ENCODE measurements around the gene IFI27L1. TPM values are rescaled to one million over a fixed set of nuclear protein-coding genes. Genes with fewer than 3 reads are reported as not detected.

IFI27L1 gene
- total RNA-seq, 1 experiment from 2014 or later: 26.0 TPM

DNA sequence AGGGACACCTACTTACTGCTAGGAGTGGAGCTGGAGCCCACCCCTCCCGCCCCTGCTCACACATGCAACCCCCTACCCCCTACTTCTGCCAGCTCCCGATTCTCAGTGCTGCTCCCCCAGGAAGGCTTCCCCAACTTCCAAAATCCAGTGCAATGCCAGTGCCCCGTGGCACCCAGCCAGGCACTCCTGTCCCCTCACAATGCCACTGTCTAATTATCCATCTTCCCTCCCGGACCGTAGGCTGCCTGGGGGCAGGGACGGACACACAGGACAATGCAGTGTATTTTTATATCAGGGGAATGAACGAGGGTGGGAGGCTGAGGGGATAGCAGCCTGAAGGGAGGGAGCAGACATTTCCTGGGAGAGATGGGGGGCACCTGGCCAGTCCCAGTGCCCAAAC, 42.6 kb upstream of the IFI27L1 start:
- ChIA-PET POLR2A (no interaction called here), CTCF (no interaction called here), RAD21 (ENCODE audit: low non-redundant PET in 1 of 2, low total read pairs in 2 of 2, uncharacterized antibody in 2 of 2, unreplicated experiment in 2 of 2) (no interaction called here)
- Histone ChIP-seq H3K36me3 (ENCODE audit: control insufficient read depth in 1 of 2, insufficient read depth in 2 of 2, low read length in 2 of 2) (no peaks in the 10 kb centered on the region), H3K9ac (ENCODE audit: low read length) (no peak overlapping the region), H3K4me3 (replicated peaks in 1 of 2; ENCODE audit: low read depth in 1 of 2, low read length in 2 of 2) (no peak overlapping the region), H3K4me1 (ENCODE audit: control insufficient read depth in 1 of 2, insufficient read depth in 2 of 2, low read length in 2 of 2) (peaks cover 3 to 10% of the 10 kb centered on the region in 2 experiments; a peak in 3 of 4 replicates), H2AFZ (ENCODE audit: low read depth, low read length, poor library complexity, severe bottlenecking) (no peak overlapping the region), H3K79me2 (ENCODE audit: insufficient read depth, low read length) (no peaks in the 10 kb centered on the region), H3K9me3 (ENCODE audit: control insufficient read depth in 1 of 2, insufficient read depth in 1 of 2, low read depth in 1 of 2, low read length in 2 of 2) (peaks cover 0 to 4% of the 10 kb centered on the region in 2 experiments; a peak in 1 of 4 replicates), H3K27me3 (ENCODE audit: insufficient read depth, low read length) (no peaks in the 10 kb centered on the region), H3K27ac (ENCODE audit: low read depth, low read length) (no peak overlapping the region), H4K20me1 (ENCODE audit: insufficient read depth) (no peaks in the 10 kb centered on the region), H3K4me2 (ENCODE audit: low read length) (no peak overlapping the region), H3K9me2 (ENCODE audit: insufficient read depth) (no peaks in the 10 kb centered on the region)
- intact Hi-C loops (cut with micrococcal nuclease): no loop called here
- no peak for ATAC-seq
- TF ChIP-seq ZNF274 (IDR thresholded peaks at IDR 0.05; ENCODE audit: low read depth, low read length): no peak
- TF ChIP-seq ATF3 (IDR thresholded peaks at IDR 0.05): no peak
- TF ChIP-seq POLR2AphosphoS5 (IDR thresholded peaks at IDR 0.05; ENCODE audit: low read depth, low read length): no peak
- no peak for TF ChIP-seq CEBPB (IDR thresholded peaks at IDR 0.05; ENCODE audit: low read depth)
- no peak for TF ChIP-seq RAD21 (IDR thresholded peaks at IDR 0.05; ENCODE audit: low read depth)
- TF ChIP-seq POLR2A (IDR thresholded peaks at IDR 0.05; ENCODE audit: borderline replicate concordance, extremely low read depth, insufficient read depth, insufficient read length): no peak
- BruUV-seq (replicated peaks): no TSS peak
- no peak for DNase-seq (ENCODE audit: low read depth, low spot score)

- Histone ChIP-seq H4K20me1 (ENCODE audit: insufficient read depth) (no peaks in the 10 kb centered on the region), H3K4me1 (ENCODE audit: control insufficient read depth in 1 of 2, insufficient read depth in 2 of 2, low read length in 2 of 2) (peaks cover 3 to 10% of the 10 kb centered on the region in 2 experiments; a peak in 3 of 4 replicates), H3K9ac (ENCODE audit: low read length) (no peak overlapping the region), H3K79me2 (ENCODE audit: insufficient read depth, low read length) (no peaks in the 10 kb centered on the region), H3K36me3 (ENCODE audit: control insufficient read depth in 1 of 2, insufficient read depth in 2 of 2, low read length in 2 of 2) (no peaks in the 10 kb centered on the region), H3K27ac (ENCODE audit: low read depth, low read length) (no peak overlapping the region), H3K9me3 (ENCODE audit: control insufficient read depth in 1 of 2, insufficient read depth in 1 of 2, low read depth in 1 of 2, low read length in 2 of 2) (peaks cover 0 to 4% of the 10 kb centered on the region in 2 experiments; a peak in 1 of 4 replicates), H3K27me3 (ENCODE audit: insufficient read depth, low read length) (no peaks in the 10 kb centered on the region), H3K4me2 (ENCODE audit: low read length) (no peak overlapping the region), H2AFZ (ENCODE audit: low read depth, low read length, poor library complexity, severe bottlenecking) (no peak overlapping the region), H3K9me2 (ENCODE audit: insufficient read depth) (no peaks in the 10 kb centered on the region), H3K4me3 (replicated peaks in 1 of 2; ENCODE audit: low read depth in 1 of 2, low read length in 2 of 2) (no peak overlapping the region)
- ATAC-seq (no peak), DNase-seq (ENCODE audit: low read depth, low spot score) (no peak)
- no peak for TF ChIP-seq ELF1 (IDR thresholded peaks at IDR 0.05; ENCODE audit: borderline replicate concordance, low read depth)
- no peak for TF ChIP-seq CEBPB (IDR thresholded peaks at IDR 0.05; ENCODE audit: low read depth)
- TF ChIP-seq SRF (IDR thresholded peaks at IDR 0.05; ENCODE audit: low read depth): no peak
- TF ChIP-seq, protein P1, sequence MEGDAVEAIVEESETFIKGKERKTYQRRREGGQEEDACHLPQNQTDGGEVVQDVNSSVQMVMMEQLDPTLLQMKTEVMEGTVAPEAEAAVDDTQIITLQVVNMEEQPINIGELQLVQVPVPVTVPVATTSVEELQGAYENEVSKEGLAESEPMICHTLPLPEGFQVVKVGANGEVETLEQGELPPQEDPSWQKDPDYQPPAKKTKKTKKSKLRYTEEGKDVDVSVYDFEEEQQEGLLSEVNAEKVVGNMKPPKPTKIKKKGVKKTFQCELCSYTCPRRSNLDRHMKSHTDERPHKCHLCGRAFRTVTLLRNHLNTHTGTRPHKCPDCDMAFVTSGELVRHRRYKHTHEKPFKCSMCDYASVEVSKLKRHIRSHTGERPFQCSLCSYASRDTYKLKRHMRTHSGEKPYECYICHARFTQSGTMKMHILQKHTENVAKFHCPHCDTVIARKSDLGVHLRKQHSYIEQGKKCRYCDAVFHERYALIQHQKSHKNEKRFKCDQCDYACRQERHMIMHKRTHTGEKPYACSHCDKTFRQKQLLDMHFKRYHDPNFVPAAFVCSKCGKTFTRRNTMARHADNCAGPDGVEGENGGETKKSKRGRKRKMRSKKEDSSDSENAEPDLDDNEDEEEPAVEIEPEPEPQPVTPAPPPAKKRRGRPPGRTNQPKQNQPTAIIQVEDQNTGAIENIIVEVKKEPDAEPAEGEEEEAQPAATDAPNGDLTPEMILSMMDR (IDR thresholded peaks at IDR 0.05 in 2 of 3, conservative IDR thresholded peaks at IDR 0.05 in 1 of 3; ENCODE audit: borderline replicate concordance in 1 of 3, insufficient read depth in 1 of 3, low read depth in 2 of 3, low read length in 2 of 3): no peak
- TF ChIP-seq TCF7L2 (IDR thresholded peaks at IDR 0.05; ENCODE audit: borderline replicate concordance, extremely low read depth, insufficient read depth, insufficient read length): no peak
- no peak for TF ChIP-seq ZFX (IDR thresholded peaks at IDR 0.05)
- no peak for TF ChIP-seq CBX3 (IDR thresholded peaks at IDR 0.05; ENCODE audit: low read depth)
- CTCF ChIA-PET: no interaction called here
- BruUV-seq (replicated peaks): no TSS peak
- POLR2A ChIA-PET: no interaction called here
- RAD21 ChIA-PET (ENCODE audit: low non-redundant PET in 1 of 2, low total read pairs in 2 of 2, uncharacterized antibody in 2 of 2, unreplicated experiment in 2 of 2): no interaction called here
- intact Hi-C loops (cut with micrococcal nuclease): no loop called here
Observed at GRCh38 chr14:94038921-94039629, 42.0 kb upstream of the IFI27L1 start.

Measured in HCT116 (cell line).